Measurements from ENCODE around the gene OR51T1. TPM values are rescaled to one million over a fixed set of nuclear protein-coding genes. Genes with fewer than 3 reads are reported as not detected.

The OR51T1 gene
- total RNA-seq, 2 donors from 2014 or later: not detected

DNA sequence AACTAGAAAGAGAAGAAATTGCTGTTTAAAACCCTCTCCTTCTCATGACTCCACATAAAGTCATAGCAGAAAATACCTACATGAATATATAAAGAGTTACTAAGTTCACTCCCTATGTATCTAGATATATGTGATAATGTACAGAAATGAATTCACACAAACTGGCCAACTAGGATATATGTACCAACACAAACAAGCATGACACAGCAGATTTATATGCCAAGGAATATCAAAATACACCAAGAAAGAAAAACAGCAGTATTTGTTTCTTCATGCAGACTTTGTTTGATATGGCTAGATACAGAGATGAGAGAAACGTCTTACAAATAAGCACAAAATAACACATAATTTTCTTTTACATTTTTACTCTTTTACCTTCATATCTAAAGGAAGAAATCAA, 40.6 kb downstream of the OR51T1 start:
- intact Hi-C loops (cut with DNase I): no loop called here
- DNase-seq (no peak), ATAC-seq (no peak)

- no peak for DNase-seq
- intact Hi-C loops (cut with DNase I): no loop called here
- no peak for ATAC-seq
These were observed 42.5 kb downstream of the OR51T1 start, which contains the start of gene OR51G1 for GRCh38 chr11:4924239-4924638. OR51G1 (minus strand) TSS chr11:4924339; CDS start chr11:4924339, 0 bp downstream.

DNA sequence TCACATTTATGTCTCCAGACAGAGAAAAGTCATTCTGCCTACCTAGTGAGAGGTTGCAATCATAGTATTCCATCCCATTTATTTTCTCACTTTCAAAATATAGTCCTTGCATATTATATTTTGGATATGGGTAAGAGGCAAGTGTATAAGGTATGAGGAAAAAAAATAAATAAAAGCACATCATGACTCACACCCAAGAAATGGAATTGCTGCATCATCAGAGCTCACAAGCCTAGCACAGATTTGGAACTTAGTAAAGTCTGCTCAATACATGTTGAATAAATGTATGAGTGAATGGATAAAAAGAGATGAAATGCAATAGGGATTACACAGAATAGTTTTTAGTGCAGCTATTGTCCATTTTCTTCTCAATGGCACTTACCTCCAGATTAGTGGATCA, 44.9 kb downstream of the OR51T1 start:
- ATAC-seq (no peak), DNase-seq (no peak)
- intact Hi-C loops (cut with DNase I): no loop called here

Other genes starting within 250 kb of the OR51T1 start
- not detected for gene OR51D1, start 244.4 kb upstream of the OR51T1 start, total RNA-seq
- gene OR51E1, start 237.9 kb upstream of the OR51T1 start, total RNA-seq: under 1 TPM; 0.34 to 0.91 TPM
- under 1 TPM; 0.09 to 0.31 TPM for gene OR51E2, start 184.0 kb upstream of the OR51T1 start, total RNA-seq
- gene MMP26, start 177.1 kb upstream of the OR51T1 start, total RNA-seq: not detected
- not detected for gene OR51F1, start 112.0 kb upstream of the OR51T1 start, total RNA-seq
- not detected for gene OR52R1, start 77.5 kb upstream of the OR51T1 start, total RNA-seq
- not detected for gene OR51F2, start 60.6 kb upstream of the OR51T1 start, total RNA-seq
- not detected for gene OR51S1, start 32.7 kb upstream of the OR51T1 start, total RNA-seq
- gene OR51A7, start 21.9 kb downstream of the OR51T1 start, total RNA-seq: not detected
- not detected for gene OR51G2, start 37.5 kb downstream of the OR51T1 start, total RNA-seq
- gene OR51G1, start 42.4 kb downstream of the OR51T1 start, total RNA-seq: not detected
- not detected for gene OR51A4, start 65.7 kb downstream of the OR51T1 start, total RNA-seq
- not detected for gene OR51A2, start 73.8 kb downstream of the OR51T1 start, total RNA-seq
- gene OR51L1, start 113.0 kb downstream of the OR51T1 start, total RNA-seq: not detected
- not detected for gene OR52J3, start 164.6 kb downstream of the OR51T1 start, total RNA-seq
- not detected for gene OR52E2, start 177.7 kb downstream of the OR51T1 start, total RNA-seq
- not detected for gene OR52E1, start 187.7 kb downstream of the OR51T1 start, total RNA-seq

Data from left cardiac atrium (tissue), 4 donors.